CD14-positive monocyte (primary cell): ENCODE measurements around the gene ZCCHC8. TPM values are rescaled to one million over a fixed set of nuclear protein-coding genes. Genes with fewer than 3 reads are reported as not detected.

Experiments
- DNase-seq, 3 donors: peaks; one replicate each; pipeline ENCODE4 v3.0.0-alpha.2; 2011 to 2022
- H2AFZ ChIP-seq: 2 replicates; pipeline ENCODE4 v1.6.0; 2012; ENCODE audit warnings: mild to moderate bottlenecking, low read depth, low read length, inconsistent platforms; ENCODE audit not compliant: insufficient read depth, poor library complexity, severe bottlenecking
- H3K27ac ChIP-seq, 2 donors: 1 replicate in 1 of 2; 2 replicates in 1 of 2; pipeline ENCODE4 v1.5.1; 2012 to 2013; ENCODE audit warnings: low read length in 2 of 2, control low read depth in 1 of 2, inconsistent platforms in 1 of 2, low read depth in 1 of 2, mild to moderate bottlenecking in 1 of 2
- H3K27me3 ChIP-seq, 2 donors: one replicate each; pipeline versions ENCODE4 v1.6.0 to v1.6.1; 2011 to 2013; ENCODE audit warnings: low read length in 2 of 2; ENCODE audit not compliant: control insufficient read depth in 2 of 2, insufficient read depth in 2 of 2
- H3K36me3 ChIP-seq, 2 donors: replicated peaks in 1 of 2; 1 replicate in 1 of 2; 2 replicates in 1 of 2; pipeline versions ENCODE4 v1.5.1 to v1.6.1; 2012 to 2013; ENCODE audit warnings: low read length in 2 of 2, control low read depth in 1 of 2, inconsistent platforms in 1 of 2, mild to moderate bottlenecking in 1 of 2; ENCODE audit not compliant: insufficient read depth in 2 of 2, control insufficient read depth in 1 of 2
- H3K4me1 ChIP-seq, 2 donors: 1 replicate in 1 of 2; 2 replicates in 1 of 2; pipeline versions ENCODE4 v1.5.1 to v1.6.1; 2012 to 2013; ENCODE audit warnings: low read length in 2 of 2, control low read depth in 1 of 2, inconsistent platforms in 1 of 2, mild to moderate bottlenecking in 1 of 2, moderate library complexity in 1 of 2; ENCODE audit not compliant: insufficient read depth in 2 of 2, control insufficient read depth in 1 of 2
- H3K4me2 ChIP-seq: replicated peaks from 2 replicates; pipeline ENCODE3; 2012; ENCODE audit warnings: low read length, moderate library complexity, mild to moderate bottlenecking; ENCODE audit not compliant: poor library complexity, severe bottlenecking; ENCODE audit errors: extremely low read depth
- H3K4me3 ChIP-seq, 3 experiments: fragments of 200-600 bp in 1 of 3; sonication (generic) in 1 of 3; replicated peaks in 1 of 3; 1 replicate in 2 of 3; 2 replicates in 1 of 3; pipeline ENCODE4 v1.5.1; 2011 to 2013; ENCODE audit warnings: low read length in 3 of 3, mild to moderate bottlenecking in 3 of 3, control low read depth in 2 of 3, low read depth in 2 of 3, inconsistent platforms in 1 of 3, moderate library complexity in 1 of 3
- H3K79me2 ChIP-seq: 2 replicates; pipeline ENCODE4 v1.6.0; 2012; ENCODE audit warnings: mild to moderate bottlenecking, control low read depth, inconsistent platforms, low read length, moderate library complexity; ENCODE audit not compliant: insufficient read depth
- H3K9ac ChIP-seq: 2 replicates; pipeline ENCODE4 v1.6.0; 2017; ENCODE audit warnings: low read length, mild to moderate bottlenecking; ENCODE audit not compliant: insufficient read depth, poor library complexity, severe bottlenecking
- H3K9me3 ChIP-seq, 2 donors: replicated peaks in 1 of 2; 1 replicate in 1 of 2; 2 replicates in 1 of 2; pipeline versions ENCODE4 v1.5.1 to v1.6.1; 2012 to 2013; ENCODE audit warnings: low read length in 2 of 2, control low read depth in 1 of 2; ENCODE audit not compliant: control insufficient read depth in 1 of 2, insufficient read depth in 1 of 2
- H4K20me1 ChIP-seq: 2 replicates; pipeline ENCODE4 v1.6.0; 2012; ENCODE audit warnings: mild to moderate bottlenecking, low read length, control low read depth, moderate library complexity; ENCODE audit not compliant: insufficient read depth
- H3K27ac Mint-ChIP-seq, 7 donors: one replicate each; pipeline ENCODE4 v1.8.0; 2020; ENCODE audit warnings: mild to moderate bottlenecking in 7 of 7, mixed read lengths in 7 of 7, moderate library complexity in 6 of 7, inconsistent platforms in 2 of 7
- H3K27me3 Mint-ChIP-seq, 3 donors: one replicate each; pipeline ENCODE4 v1.8.0; 2021 to 2022; ENCODE audit warnings: low read depth in 3 of 3, mild to moderate bottlenecking in 3 of 3, mixed read lengths in 3 of 3, moderate library complexity in 3 of 3, inconsistent platforms in 1 of 3
- H3K36me3 Mint-ChIP-seq, 2 donors: one replicate each; pipeline ENCODE4 v1.8.0; 2020; ENCODE audit warnings: mixed read lengths in 2 of 2, inconsistent platforms in 1 of 2, mild to moderate bottlenecking in 1 of 2
- H3K4me1 Mint-ChIP-seq: one replicate; pipeline ENCODE4 v1.8.0; 2020; ENCODE audit warnings: mild to moderate bottlenecking, mixed read lengths
- H3K4me3 Mint-ChIP-seq, 2 donors: one replicate each; pipeline ENCODE4 v1.8.0; 2020; ENCODE audit warnings: mild to moderate bottlenecking in 2 of 2, mixed read lengths in 2 of 2, moderate library complexity in 1 of 2
- H3K9me3 Mint-ChIP-seq, 7 donors: one replicate each; pipeline ENCODE4 v1.8.0; 2020 to 2022; ENCODE audit warnings: mixed read lengths in 7 of 7, mild to moderate bottlenecking in 6 of 7, moderate library complexity in 6 of 7, inconsistent platforms in 2 of 7
- WGBS: methylation state at CpG from one replicate; pipeline ENCODE4 v1.1.5; 2013; ENCODE audit warnings: missing lambda C conversion rate; ENCODE audit not compliant: insufficient coverage; 5-methylcytosine and 5-hydroxymethylcytosine counted together
- intact Hi-C, 2 donors: fragments of 100-400 bp; cut with micrococcal nuclease; formaldehyde crosslinking; loops; one replicate each; pipeline versions ENCODE4 v1.15.0 to v1.15.1; 2023
- polyA plus RNA-seq, 3 donors: library from polyadenylated mRNA; depleted of rRNA in 1 of 3; unstranded in 2 of 3; stranded (reverse) in 1 of 3; fragments of 300-500 nt in 2 of 3; fragments of >200 nt in 1 of 3; fragmentation: Illumina TruSeq in 2 of 3; gene quantifications; 1 replicate in 2 of 3; 2 replicates in 1 of 3; pipeline ENCODE4 v1.2.3, GENCODE V29; 2012 to 2021
- TF ChIP-seq, protein P1 (sequence below): fragments of 200-600 bp; IDR thresholded peaks from one replicate; pipeline ENCODE4 v1.8.0; 2022; ENCODE audit warnings: antibody characterized with exemption, mild to moderate bottlenecking

ZCCHC8 gene
- polyA plus RNA-seq, 3 donors = 2.5 to 25.4 (median 5.4) TPM

- no peaks in the 10 kb centered on the region for H3K36me3 ChIP-seq
- no peak overlapping the region for H2AFZ ChIP-seq
- TF ChIP-seq, protein P1, sequence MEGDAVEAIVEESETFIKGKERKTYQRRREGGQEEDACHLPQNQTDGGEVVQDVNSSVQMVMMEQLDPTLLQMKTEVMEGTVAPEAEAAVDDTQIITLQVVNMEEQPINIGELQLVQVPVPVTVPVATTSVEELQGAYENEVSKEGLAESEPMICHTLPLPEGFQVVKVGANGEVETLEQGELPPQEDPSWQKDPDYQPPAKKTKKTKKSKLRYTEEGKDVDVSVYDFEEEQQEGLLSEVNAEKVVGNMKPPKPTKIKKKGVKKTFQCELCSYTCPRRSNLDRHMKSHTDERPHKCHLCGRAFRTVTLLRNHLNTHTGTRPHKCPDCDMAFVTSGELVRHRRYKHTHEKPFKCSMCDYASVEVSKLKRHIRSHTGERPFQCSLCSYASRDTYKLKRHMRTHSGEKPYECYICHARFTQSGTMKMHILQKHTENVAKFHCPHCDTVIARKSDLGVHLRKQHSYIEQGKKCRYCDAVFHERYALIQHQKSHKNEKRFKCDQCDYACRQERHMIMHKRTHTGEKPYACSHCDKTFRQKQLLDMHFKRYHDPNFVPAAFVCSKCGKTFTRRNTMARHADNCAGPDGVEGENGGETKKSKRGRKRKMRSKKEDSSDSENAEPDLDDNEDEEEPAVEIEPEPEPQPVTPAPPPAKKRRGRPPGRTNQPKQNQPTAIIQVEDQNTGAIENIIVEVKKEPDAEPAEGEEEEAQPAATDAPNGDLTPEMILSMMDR = no peak
- no peak overlapping the region for H3K9ac ChIP-seq
- H3K79me2 ChIP-seq = no peaks in the 10 kb centered on the region
- H3K27me3 ChIP-seq = no peaks in the 10 kb centered on the region
- H4K20me1 ChIP-seq = no peaks in the 10 kb centered on the region
- Mint-ChIP-seq H3K9me3 (no peaks in the 10 kb centered on the region), H3K4me3 (no peak overlapping the region), H3K4me1 (peaks cover 9% of the 10 kb centered on the region), H3K36me3 (no peaks in the 10 kb centered on the region), H3K27me3 (peaks cover 2 to 5% (median 4%) of the 10 kb centered on the region in 3 donors), H3K27ac (no peak overlapping the region)
- no peak overlapping the region for H3K4me3 ChIP-seq
- no peak overlapping the region for H3K27ac ChIP-seq
- H3K4me2 ChIP-seq = no peak overlapping the region
- H3K4me1 ChIP-seq = peaks cover 1 to 6% of the 10 kb centered on the region in 2 donors
- intact Hi-C loops = no loop called here
- WGBS = no CpG with 5 or more reads among the region's 2 CpGs
- H3K9me3 ChIP-seq = no peaks in the 10 kb centered on the region
- no peak for DNase-seq
These were observed 41.5 kb downstream of the ZCCHC8 start for GRCh38 chr12:122459211-122459610.

DNA sequence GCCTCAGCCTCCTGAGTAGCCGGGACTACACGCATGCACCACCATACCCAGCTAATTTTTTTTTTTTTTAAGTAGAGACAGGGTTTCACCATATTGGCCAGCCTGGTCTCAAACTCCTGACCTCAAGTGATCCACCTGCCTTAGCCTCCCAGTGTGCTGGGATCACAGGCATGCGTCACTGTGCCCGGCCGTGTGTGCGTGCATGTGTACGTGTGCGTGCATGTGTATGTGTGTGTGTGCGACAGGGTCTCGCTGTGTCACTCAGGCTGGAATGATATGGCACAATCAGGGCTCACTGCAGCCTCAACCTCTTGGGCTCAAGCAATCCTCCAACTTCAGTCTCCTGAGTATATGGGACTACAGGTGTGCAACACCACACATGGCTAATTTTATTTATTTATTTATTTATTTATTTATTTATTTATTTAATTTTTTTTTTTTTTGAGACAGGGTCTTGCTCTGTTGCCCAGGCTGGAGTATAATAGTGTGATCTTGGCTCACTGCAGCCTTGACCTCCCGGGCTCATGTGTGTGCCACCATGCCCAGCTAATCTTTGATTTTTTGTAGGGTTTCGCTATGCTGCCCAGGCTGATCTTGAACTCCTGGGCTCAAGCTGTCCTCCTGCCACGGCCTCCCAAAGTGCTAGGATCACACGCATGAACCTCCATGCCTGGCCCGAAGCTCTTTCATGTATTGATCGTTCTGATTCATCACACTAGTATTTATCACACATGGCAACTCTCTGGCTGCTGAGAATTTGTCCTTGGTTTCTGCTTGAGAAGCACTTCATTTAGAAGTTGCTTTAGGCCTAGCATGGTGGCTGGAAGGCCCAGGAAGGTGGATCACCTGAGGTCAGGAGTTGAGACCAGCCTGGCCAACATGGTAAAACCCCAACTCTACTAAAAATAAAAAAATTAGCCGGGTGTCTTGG is 42.4 kb downstream of the ZCCHC8 start:
- Histone ChIP-seq H3K4me1 (peaks cover 10 to 12% of the 10 kb centered on the region in 2 donors), H3K4me3 (no peak overlapping the region), H3K36me3 (no peaks in the 10 kb centered on the region), H3K27ac (no peak overlapping the region), H3K27me3 (no peaks in the 10 kb centered on the region), H3K9ac (no peak overlapping the region), H2AFZ (no peak overlapping the region), H3K79me2 (no peaks in the 10 kb centered on the region), H3K4me2 (no peak overlapping the region), H4K20me1 (no peaks in the 10 kb centered on the region), H3K9me3 (no peaks in the 10 kb centered on the region)
- TF ChIP-seq, protein P1 = no peak
- Mint-ChIP-seq H3K9me3 (peaks cover 0 to 4% (median 0%) of the 10 kb centered on the region in 7 donors), H3K27ac (peak overlapping the region in 3 of 7 donors; percentile 16 to 50 (median 41)), H3K4me1 (peaks cover 16% of the 10 kb centered on the region), H3K27me3 (peaks cover 2 to 5% (median 4%) of the 10 kb centered on the region in 3 donors), H3K36me3 (no peaks in the 10 kb centered on the region), H3K4me3 (peak overlapping the region in 1 of 2 donors; percentile 23)
- intact Hi-C loops = no loop called here
- WGBS = 100% methylated on average over 3 of the region's 17 CpGs
- DNase-seq = no peak
